GM19023 (cell line): ENCODE results near the gene COPZ2.
"Not testable (repeated sequence)": the region's sequence is repeated elsewhere in the genome, so short reads cannot be mapped to it uniquely, and the experiment has no call there.

Experiments used
- ATAC-seq: cut with Tn5 transposase; IDR thresholded peaks from one replicate; pipeline ENCODE4 v1.9.1; 2021; ENCODE audit warnings: mild to moderate bottlenecking, moderate library complexity; ENCODE audit not compliant: unreplicated experiment

The COPZ2 gene

DNA sequence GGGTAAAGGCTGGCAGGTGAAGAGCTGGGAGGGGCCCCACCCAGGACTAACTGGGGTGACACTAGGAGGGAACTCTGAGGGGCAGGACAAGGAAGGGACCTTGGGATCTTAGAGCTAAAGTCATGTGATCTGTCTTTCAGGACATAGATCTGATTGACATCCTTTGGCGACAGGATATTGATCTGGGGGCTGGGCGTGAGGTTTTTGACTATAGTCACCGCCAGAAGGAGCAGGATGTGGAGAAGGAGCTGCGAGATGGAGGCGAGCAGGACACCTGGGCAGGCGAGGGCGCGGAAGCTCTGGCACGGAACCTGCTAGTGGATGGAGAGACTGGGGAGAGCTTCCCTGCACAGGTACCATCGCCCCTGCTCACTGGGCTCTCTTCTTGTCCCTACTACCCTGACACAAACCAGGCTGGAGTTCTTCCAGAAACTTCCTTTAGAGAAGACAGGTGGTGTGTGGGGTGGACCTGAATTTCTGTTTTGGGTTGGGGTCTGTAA, 18.7 kb upstream of the COPZ2 start:
- no peak for ATAC-seq

GRCh38 chr17:48055531-48056245, 18.1 kb upstream of the COPZ2 start:
- peak; percentile 62 for ATAC-seq

DNA sequence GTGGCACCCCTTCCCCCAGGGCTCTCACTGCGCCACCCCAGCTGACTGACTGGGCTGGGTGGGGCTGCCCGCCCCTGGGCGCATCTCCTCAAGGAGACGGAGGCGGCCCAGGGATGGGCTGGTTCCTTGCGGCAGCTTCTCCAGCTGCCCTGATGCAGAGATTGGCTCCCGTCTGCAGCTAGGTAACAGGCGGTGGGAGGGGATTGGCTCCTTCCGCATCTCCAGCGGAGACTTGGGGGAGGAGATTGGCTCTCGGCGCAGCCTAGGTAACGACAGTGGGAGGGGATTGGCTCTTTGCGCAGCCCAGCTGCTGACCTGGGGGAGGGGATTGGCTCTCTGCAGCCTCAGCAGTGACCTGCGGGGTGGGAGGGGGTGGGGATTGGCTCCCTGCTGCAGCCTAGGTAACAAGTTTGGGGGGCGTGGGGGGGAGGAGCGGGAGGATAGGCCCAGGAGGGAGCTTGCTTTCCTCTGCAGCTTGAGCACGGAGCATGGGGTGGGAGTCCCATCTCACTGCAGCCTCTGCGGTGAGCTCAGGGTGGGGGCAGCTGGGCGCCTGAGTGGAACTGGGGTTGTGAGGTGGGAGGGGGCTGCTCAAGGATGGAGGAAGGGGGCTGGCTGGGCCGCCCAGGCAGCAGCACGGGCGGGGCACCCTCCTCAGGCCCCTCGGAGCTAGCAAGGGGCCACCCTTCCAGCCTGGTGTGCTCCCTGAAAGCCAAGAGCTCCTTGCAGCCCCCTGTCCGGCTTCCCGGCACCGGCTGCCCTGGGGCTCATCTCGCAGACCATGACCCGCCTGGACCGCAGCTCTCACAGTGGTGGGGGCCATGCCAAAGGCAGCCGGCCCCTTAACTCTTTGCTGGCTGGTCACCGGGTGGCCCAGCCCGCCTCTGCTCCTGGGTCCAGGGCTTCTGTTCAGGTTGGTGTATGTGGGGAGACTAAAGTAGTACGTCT, 16.9 kb upstream of the COPZ2 start:
- no peak for ATAC-seq

GRCh38 chr17:48053758-48054237, 16.2 kb upstream of the COPZ2 start:
- no peak for ATAC-seq

DNA sequence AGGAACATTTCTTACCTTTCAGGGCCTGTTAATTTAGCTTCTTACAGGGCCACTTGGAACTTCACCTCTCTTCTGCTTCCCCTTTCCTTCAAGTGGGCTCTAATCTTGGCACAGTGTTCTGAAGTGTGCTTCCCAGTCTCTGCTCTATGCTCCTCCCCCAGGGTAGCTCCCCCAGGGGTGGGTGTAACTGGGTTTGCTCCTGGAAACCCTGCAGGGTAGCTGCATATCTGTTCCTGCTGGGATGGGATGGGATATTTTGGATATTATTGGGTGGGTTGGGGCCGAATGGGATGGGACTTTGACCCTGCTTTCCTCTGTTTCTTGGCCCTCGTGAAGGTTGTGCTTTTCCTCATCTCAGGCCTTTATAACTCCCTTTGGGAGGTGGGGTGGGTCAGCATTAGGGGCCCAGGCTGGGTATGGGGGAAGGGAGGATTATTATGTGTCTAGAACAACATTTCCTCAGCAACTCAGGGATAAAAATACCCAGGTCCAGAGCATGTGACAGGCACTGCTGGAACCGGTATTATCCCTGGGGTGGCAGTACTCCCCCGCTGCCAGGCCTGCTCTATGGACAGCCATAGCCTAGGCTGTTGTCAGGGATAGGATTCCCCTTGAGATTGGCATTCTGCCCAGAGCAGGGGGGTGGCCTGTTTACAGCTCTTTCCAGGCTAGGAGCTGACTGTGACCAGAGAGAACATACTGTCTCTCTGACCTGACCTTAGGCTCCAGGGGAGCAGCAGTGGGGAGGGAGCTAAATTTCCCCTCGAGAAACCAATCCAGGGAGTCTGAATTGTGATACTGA, 15.6 kb upstream of the COPZ2 start:
- no peak for ATAC-seq

DNA sequence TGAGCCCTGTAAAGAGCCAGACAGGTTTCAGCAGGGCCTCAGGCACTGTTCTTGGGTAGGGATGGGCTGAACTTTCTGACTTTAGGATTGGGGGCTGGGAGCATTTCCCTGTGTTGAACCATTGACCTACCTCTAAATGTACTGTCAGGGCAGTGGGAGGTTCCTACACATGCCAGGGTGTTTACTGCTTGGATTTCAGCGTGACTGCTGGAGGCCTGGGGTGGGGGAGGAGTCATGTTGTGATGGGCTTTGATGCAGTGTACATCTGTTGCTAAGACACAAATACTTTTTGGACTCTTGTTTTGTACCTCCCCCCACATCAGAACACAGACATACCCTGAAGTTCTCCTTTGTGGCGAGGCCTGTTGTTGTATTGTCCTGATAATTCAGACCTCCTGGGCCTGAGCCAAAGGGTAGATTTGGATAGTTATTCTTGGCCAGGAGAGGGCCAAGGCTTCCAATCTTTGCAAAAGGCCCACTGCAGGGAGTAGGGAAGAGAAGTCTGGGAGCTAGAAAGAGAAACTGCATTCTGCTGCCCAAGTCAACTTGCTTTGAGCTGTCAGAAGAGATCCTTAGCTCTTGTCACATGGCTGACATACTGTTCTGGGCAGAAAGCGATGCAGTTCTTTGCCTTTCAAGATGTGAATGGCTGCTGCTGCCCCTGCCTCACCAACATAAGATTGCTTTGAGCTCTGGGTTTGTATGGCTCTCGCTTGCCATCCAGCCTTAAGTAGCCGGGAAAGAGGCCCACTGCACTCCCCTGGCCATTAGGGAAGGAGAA, 14.3 kb upstream of the COPZ2 start:
- ATAC-seq, result no peak

GRCh38 chr17:48051283-48051682, 13.7 kb upstream of the COPZ2 start:
- no peak for ATAC-seq

DNA sequence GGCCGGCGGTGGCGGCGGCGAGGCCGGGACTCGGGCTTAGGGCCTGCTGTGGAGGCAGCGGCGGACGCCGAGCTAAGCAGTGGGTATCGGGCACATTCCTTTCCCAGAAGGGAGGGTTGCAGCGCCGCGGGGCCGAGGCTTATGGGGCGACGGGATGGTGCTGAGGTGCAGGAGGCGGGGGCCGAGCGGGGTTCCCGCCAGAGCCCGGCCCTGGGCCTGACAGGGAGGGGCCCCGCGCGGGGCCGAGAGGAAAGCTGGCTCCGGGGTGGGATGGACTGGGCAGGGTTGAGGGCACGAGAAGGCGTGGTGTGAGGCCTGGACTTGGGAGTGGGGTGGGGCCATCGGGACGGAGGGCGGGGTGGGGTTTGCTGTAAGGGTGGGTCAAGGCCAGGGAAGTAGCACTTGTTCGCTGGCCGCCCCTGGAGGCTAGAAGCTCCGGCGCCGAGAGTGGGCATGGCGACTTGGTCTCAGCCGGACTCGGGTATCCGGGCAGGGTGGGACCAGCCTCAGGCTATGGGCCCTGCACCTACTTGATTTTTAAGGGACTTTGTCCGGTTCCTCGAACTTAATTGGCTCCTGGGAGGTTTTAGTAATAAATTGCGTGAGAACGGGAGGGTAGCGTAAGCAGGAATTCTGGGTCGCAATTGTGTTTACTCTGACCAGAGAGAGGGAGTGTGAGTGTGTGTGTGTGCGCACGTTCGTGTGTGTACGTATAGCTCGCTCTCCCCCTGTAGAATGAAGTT, 11.0 kb upstream of the COPZ2 start:
- peak; percentile 34 for ATAC-seq

- peak; percentile 85 for ATAC-seq
These were observed 10.3 kb upstream of the COPZ2 start, which contains the start of gene NFE2L1 for GRCh38 chr17:48047741-48048383. Gene NFE2L1 (plus strand): TSS chr17:48048359. CDS start chr17:48051119, 2,760 bp downstream.

- no peak for ATAC-seq
These were observed 9.6 kb upstream of the COPZ2 start for GRCh38 chr17:48047113-48047740.

GRCh38 chr17:48046296-48046695, 8.7 kb upstream of the COPZ2 start:
- ATAC-seq, result no peak

DNA sequence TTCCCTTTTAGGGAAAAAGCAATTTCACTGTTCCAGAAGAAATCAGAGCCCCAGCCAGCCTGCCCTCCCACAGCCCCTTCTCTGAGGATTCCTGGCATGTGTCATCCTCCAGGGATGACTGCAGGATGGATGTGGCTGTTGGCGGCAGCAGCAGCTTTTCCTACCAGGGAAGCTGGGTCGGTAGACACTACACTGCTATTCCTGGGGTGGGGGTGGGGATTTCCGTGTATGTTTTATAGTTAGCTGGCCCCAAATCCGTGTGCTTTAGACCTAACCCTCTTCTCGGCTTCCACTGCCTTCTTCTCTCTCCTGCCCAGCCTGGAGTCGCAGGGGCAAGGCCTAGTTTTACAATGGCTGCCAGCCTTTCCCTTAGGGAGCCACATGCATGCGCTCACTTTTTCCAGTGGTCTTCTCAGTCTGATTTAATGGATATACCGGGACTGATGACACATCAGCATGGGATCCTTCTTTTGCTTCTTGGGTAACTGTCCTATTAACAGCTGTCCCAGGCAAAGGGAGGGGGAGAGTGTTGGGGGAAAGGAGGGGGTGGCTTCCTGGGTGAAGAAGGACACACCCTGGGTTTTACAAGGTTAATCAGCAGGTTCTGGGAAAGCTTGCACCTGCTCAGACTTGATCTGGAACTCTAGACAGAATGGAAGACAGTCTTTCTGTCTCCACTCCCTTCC, 7.9 kb upstream of the COPZ2 start:
- ATAC-seq, result no peak

- no peak for ATAC-seq
These were observed 7.3 kb upstream of the COPZ2 start for GRCh38 chr17:48044851-48045250.

DNA sequence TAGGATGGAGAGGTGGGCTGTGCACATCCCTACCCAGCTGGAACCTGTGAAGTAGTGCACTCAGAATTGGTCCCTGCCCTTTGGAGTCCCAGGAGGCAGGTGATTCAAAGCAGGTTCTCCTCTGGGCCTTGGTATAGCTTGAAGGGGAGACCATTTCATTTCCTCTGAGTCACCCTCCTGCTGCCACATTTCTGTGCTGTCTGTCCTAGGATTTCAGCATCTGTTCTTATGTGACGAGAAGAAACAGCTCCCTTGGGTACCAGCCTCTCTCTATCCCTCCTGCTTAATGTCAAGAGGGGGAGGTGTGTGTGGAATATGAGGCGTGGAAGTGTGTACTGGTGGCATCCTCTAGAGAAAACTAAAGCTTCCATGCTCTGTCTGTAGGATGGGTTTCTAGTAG, 5.6 kb upstream of the COPZ2 start:
- ATAC-seq, result no peak

DNA sequence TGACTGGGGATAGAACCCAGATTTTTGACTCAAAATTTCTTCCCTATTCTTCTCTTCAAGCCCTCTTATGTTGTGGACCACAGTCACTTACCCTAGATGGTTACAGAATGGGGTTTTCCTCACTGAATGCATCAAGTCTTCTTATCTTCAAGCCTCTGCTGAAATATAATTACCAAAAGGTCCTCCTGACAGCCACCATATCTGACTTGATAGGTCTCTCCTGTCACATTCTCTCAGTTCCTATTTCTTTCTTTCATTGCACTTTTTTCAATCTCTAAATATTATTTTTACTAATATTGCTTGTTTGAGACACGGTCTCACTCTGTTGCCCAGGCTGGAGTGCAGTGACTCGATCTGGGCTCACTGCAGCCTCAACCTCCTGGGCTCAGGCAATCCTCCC, 1.1 kb upstream of the COPZ2 start:
- ATAC-seq, result no peak

DNA sequence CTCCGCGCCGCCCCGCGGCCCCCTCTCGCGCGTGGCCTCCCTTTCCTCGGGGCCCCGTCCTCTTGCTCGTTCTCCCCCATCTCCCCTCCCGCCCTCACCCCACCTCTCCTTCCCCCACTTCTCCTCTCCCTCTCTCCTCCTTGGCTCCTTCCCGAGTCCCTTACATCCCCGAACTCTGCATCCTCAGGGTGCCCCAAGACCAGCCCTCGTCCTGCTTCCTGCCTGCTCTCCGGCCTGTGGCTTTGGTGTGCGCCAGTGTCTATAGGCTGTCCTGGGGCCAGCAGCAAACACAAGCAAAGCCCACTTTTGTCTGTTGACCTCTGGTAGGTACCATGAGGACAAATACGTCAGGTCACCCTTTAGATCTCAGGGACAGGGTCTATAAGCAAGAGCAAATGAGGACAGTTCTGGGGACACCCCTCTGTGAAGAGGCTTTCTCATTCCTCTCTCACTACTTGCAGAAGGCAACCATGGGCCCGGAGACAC, 284 bp upstream of the COPZ2 start:
- peak; percentile 17 for ATAC-seq

DNA sequence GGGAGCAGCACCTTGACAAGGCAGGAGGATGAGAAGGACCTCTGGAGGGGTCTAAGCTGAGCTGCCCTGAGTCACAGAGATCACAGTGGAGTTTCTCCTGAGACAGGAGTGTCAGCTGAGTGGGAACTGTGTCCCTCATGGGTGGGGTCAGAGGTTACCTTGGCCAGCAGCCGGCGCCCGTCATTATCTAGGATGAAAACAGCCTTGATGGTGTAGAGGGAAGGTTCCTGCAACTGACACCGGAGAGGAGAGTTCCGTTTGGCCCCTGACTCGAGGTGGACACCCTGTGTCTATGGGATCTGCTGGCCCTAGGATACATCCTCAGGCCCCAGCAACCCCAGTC, 933 bp downstream of the COPZ2 start:
- no peak for ATAC-seq

DNA sequence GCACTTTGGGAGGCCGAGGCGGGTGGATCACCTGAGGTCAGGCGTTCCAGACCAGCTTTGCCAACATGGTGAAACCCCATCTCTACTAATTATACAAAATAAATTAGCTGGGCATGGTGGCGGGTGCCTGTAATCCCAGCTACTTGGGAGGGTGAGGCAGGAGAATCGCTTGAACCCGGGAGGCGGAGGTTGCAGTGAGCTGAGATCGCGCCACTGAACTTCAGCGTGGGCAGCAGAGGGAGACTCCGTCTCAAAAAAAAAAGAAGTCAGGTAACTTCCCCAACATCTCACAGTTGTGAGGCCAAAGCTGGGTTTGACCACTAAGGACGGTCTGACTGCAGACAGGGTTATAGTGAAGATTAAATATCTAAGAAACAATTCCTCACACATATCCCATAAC, 2.9 kb downstream of the COPZ2 start:
- not testable (repeated sequence) for ATAC-seq
